Naive thymus-derived CD4-positive, alpha-beta T cell (primary cell): ENCODE results near the gene STIM1. TPM values are rescaled to one million over a fixed set of nuclear protein-coding genes. Genes with fewer than 3 reads are reported as not detected.

Experiments
- ATAC-seq: fragments of 150-1000 bp; cut with Tn5 transposase; 2 replicates; pipeline ENCODE4 v1.10.0; 2021; ENCODE audit warnings: mild to moderate bottlenecking, moderate library complexity
- CTCF ChIA-PET: fragments of 350-600 bp; sonication (Branson Sonifier 250); formaldehyde crosslinking; loops from one replicate; lab custom pipeline; 2021; ENCODE audit warnings: antibody characterized with exemption; lab: Charles Lee
- POLR2A ChIA-PET: fragments of 350-600 bp; sonication (Branson Sonifier 250); formaldehyde crosslinking; loops from one replicate; lab custom pipeline; 2021; ENCODE audit warnings: antibody characterized with exemption, inconsistent platforms; lab: Charles Lee
- DNase-seq, 9 donors: peaks; one replicate each; pipeline versions ENCODE4 v3.0.0 to v3.0.0-alpha.2; 2020 to 2022; ENCODE audit warnings: mixed read lengths in 1 of 9
- H3K27ac ChIP-seq: one replicate; pipeline ENCODE4 v1.7.0; 2013; ENCODE audit warnings: mild to moderate bottlenecking, low read depth, low read length, moderate library complexity
- H3K27me3 ChIP-seq, 2 donors: one replicate each; pipeline ENCODE4 v1.7.0; 2013; ENCODE audit warnings: low read length in 2 of 2, mild to moderate bottlenecking in 2 of 2, moderate library complexity in 2 of 2; ENCODE audit not compliant: control insufficient read depth in 2 of 2, insufficient read depth in 2 of 2
- H3K36me3 ChIP-seq, 3 experiments: 1 replicate in 2 of 3; 2 replicates in 1 of 3; pipeline ENCODE4 v1.7.0; 2013; ENCODE audit warnings: low read length in 3 of 3, mild to moderate bottlenecking in 3 of 3, moderate library complexity in 1 of 3; ENCODE audit not compliant: insufficient read depth in 3 of 3, control insufficient read depth in 2 of 3
- H3K4me1 ChIP-seq, 2 donors: one replicate each; pipeline ENCODE4 v1.7.0; 2013; ENCODE audit warnings: low read length in 2 of 2, mild to moderate bottlenecking in 2 of 2, moderate library complexity in 1 of 2; ENCODE audit not compliant: control insufficient read depth in 2 of 2, insufficient read depth in 2 of 2
- H3K4me3 ChIP-seq: 2 replicates; pipeline ENCODE4 v1.7.0; 2013; ENCODE audit warnings: mild to moderate bottlenecking, low read length
- H3K9me3 ChIP-seq, 3 experiments: 1 replicate in 2 of 3; 2 replicates in 1 of 3; pipeline ENCODE4 v1.7.0; 2013; ENCODE audit warnings: low read length in 3 of 3; ENCODE audit not compliant: control insufficient read depth in 2 of 3
- H3K27ac Mint-ChIP-seq, 9 donors: one replicate each; pipeline ENCODE4 v1.8.0; 2020 to 2022; ENCODE audit warnings: mixed read lengths in 9 of 9, mild to moderate bottlenecking in 8 of 9, moderate library complexity in 5 of 9, inconsistent platforms in 2 of 9
- H3K27me3 Mint-ChIP-seq, 5 donors: one replicate each; pipeline ENCODE4 v1.8.0; 2021 to 2022; ENCODE audit warnings: mixed read lengths in 5 of 5, mild to moderate bottlenecking in 1 of 5
- H3K36me3 Mint-ChIP-seq, 5 donors: one replicate each; pipeline ENCODE4 v1.8.0; 2020 to 2022; ENCODE audit warnings: mixed read lengths in 5 of 5, mild to moderate bottlenecking in 3 of 5, inconsistent platforms in 1 of 5
- H3K4me1 Mint-ChIP-seq, 7 donors: one replicate each; pipeline ENCODE4 v1.8.0; 2020 to 2022; ENCODE audit warnings: mixed read lengths in 7 of 7, mild to moderate bottlenecking in 3 of 7, inconsistent platforms in 1 of 7
- H3K4me3 Mint-ChIP-seq, 10 donors: one replicate each; pipeline ENCODE4 v1.8.0; 2020 to 2022; ENCODE audit warnings: mild to moderate bottlenecking in 10 of 10, mixed read lengths in 10 of 10, moderate library complexity in 6 of 10, inconsistent platforms in 2 of 10
- H3K9me3 Mint-ChIP-seq, 11 donors: one replicate each; pipeline ENCODE4 v1.8.0; 2020 to 2022; ENCODE audit warnings: mixed read lengths in 11 of 11, mild to moderate bottlenecking in 4 of 11, inconsistent platforms in 1 of 11, moderate library complexity in 1 of 11
- intact Hi-C, 2 donors: fragments of 100-400 bp; cut with micrococcal nuclease; formaldehyde crosslinking; loops; one replicate each; pipeline ENCODE4 v1.15.1; 2023
- polyA plus RNA-seq, 2 donors: library from polyadenylated mRNA; unstranded; fragments of 300-500 nt; fragmentation: Illumina TruSeq; gene quantifications; one replicate each; pipeline ENCODE4 v1.2.3, GENCODE V29; 2021
- total RNA-seq, 6 experiments: library from RNA in 5 of 6; stranded (reverse) in 5 of 6; gene quantifications; 1 replicate in 5 of 6; 2 replicates in 1 of 6; pipeline ENCODE4 v1.2.3 and lab custom pipeline; 2021 to 2026

Gene STIM1
- total and polyA plus RNA-seq, 7 experiments from 2014 or later: 38.4 to 117 (median 99.0) TPM

DNA sequence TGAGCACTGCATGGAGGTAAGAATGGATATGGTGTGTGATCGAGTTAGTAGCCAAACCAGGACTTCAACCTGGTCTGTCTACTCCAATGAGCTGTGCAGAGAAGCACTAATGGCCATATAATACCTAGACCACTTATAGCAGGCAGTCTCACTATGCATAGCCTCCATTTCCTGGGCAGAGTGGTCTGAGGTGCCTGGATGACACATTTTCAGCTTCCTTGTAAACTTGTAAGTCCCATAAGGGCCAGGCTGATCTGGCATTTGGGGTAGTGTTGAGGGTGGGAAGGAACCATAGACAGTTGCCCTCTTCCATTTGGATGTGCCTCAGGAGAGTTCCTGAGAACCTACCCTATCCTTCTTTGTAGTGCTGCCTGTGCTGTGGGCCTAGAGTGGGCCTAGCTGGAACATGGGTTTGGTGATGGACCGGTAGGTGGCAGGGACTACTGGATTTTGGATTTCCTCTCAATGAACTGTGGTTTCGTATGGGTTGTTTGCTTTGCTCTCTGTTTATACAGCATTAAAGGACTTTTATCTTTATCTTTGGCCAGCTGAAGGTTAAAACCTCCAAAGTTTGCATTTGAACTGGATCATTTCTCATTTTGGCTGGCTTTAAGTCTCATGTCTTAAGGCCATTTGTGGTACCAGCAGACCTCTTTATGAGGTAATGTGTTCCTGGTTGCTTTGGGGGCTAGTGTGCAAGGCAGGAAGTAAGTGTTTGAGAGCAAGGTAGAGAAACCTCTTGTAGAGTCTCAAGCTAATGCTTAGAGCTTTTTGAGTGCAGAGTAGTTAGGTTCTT is 86.9 kb downstream of the STIM1 start:
- Histone ChIP-seq H3K27ac (peak overlapping the region; percentile 60), H3K36me3 (peaks cover 0 to 2% (median 0%) of the 10 kb centered on the region in 3 experiments), H3K27me3 (no peaks in the 10 kb centered on the region), H3K4me1 (peaks cover 52 to 57% of the 10 kb centered on the region in 2 donors), H3K4me3 (peak overlapping the region; percentile 9), H3K9me3 (no peaks in the 10 kb centered on the region)
- ChIA-PET POLR2A (interaction anchor here (0.5 to 9.8 kb wide), 16 partner anchors 9 to 160 kb away, joined by 3 to 86 read pairs (median 4); partner anchors contain the start of genes RHOG and STIM1), CTCF (interaction anchor here (0.6 to 2.7 kb wide), 16 partner anchors 10 to 130 kb away, joined by 3 to 30 read pairs (median 4); partner anchors contain the start of gene STIM1)
- peaks cover 61 to 90% (median 85%) of the 10 kb centered on the region in 7 donors for H3K4me1 Mint-ChIP-seq
- peak; percentile 58 for ATAC-seq
- peaks cover 0 to 8% (median 0%) of the 10 kb centered on the region in 11 donors for H3K9me3 Mint-ChIP-seq
- H3K36me3 Mint-ChIP-seq: peaks cover 3 to 42% (median 9%) of the 10 kb centered on the region in 5 donors
- no peaks in the 10 kb centered on the region for H3K27me3 Mint-ChIP-seq
- peak in 7 of 9 donors; percentile 46 to 60 (median 49) for DNase-seq
- H3K27ac Mint-ChIP-seq: peak overlapping the region; percentile 82 to 99 (median 94)
- H3K4me3 Mint-ChIP-seq: peak overlapping the region; percentile 33 to 79 (median 72)
- intact Hi-C loops: loop anchor here (1.0 to 5.0 kb wide), 9 partner anchors 9 to 130 kb away; no protein-coding TSS in a partner anchor

DNA sequence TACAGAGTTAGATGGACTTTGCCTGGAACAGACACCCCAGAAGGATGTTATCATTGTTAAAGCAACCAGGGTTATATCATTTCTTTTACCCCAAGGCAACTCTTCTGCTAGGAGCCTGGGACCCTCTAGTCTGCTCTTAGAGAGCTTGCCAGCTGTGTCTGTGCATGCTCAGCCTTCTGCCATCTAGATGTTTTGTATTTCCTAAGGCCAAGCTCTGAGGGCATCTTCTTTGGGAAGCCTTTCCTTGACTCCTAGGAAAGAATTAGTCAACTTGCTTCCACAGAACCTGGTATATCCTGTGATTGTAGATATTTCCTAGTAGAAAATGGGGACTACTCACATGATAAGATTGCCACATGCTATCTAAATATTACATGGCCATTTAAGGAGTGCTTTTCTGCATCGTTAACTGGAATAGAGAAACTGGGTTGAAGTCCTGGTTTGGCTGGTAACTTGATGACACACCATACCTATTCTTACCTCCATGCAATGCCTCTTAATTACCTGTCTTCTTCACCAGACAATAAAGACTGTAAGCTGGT is 87.6 kb downstream of the STIM1 start:
- ATAC-seq (no peak), DNase-seq (no peak)
- Mint-ChIP-seq H3K36me3 (peaks cover 3 to 45% (median 9%) of the 10 kb centered on the region in 5 donors), H3K27me3 (no peaks in the 10 kb centered on the region), H3K4me1 (peaks cover 68 to 93% (median 90%) of the 10 kb centered on the region in 7 donors), H3K4me3 (peak overlapping the region; percentile 32 to 79 (median 72)), H3K27ac (peak overlapping the region; percentile 82 to 99 (median 94)), H3K9me3 (peaks cover 0 to 8% (median 0%) of the 10 kb centered on the region in 11 donors)
- Histone ChIP-seq H3K9me3 (no peaks in the 10 kb centered on the region), H3K4me1 (peaks cover 59 to 64% of the 10 kb centered on the region in 2 donors), H3K27ac (peak overlapping the region; percentile 60), H3K4me3 (peak overlapping the region; percentile 9), H3K27me3 (no peaks in the 10 kb centered on the region), H3K36me3 (peaks cover 0 to 2% (median 0%) of the 10 kb centered on the region in 3 experiments)
- CTCF ChIA-PET: interaction anchor here (0.7 to 2.7 kb wide), 13 partner anchors 10 to 130 kb away, joined by 3 to 30 read pairs (median 4); partner anchors contain the start of gene STIM1
- POLR2A ChIA-PET: interaction anchor here (0.5 to 9.8 kb wide), 15 partner anchors 10 to 161 kb away, joined by 3 to 86 read pairs (median 5); partner anchors contain the start of genes RHOG and STIM1
- intact Hi-C loops: loop anchor here (1.0 to 5.0 kb wide), 9 partner anchors 8 to 129 kb away; no protein-coding TSS in a partner anchor

DNA sequence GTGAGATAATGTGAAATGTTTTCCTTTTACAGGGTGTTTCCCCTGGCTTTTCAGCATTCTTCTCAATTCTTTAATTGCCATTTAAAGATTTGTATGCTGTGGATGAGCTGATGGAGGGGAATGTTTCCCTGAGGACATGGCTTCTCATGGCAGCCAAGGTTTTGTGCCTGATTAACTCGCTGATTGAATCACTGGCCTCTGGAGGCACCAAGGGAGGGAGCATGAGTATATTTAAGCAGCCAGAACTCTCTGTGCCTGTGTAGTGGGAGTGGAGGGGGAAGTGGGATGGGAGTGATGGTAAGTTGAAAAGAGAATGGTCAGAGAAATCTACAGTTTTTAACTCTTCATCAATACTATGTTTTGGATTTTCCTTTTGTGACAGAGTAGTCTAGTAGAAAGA is 88.7 kb downstream of the STIM1 start:
- no peak overlapping the region for H3K4me3 ChIP-seq
- peaks cover 0 to 2% (median 0%) of the 10 kb centered on the region in 3 experiments for H3K36me3 ChIP-seq
- Mint-ChIP-seq H3K4me1 (peaks cover 77 to 97% (median 97%) of the 10 kb centered on the region in 7 donors), H3K27ac (peak overlapping the region; percentile 82 to 99 (median 94)), H3K27me3 (no peaks in the 10 kb centered on the region), H3K4me3 (peak overlapping the region; percentile 28 to 76 (median 53)), H3K36me3 (peaks cover 3 to 51% (median 11%) of the 10 kb centered on the region in 5 donors), H3K9me3 (peaks cover 0 to 8% (median 0%) of the 10 kb centered on the region in 11 donors)
- ChIA-PET CTCF (interaction anchor here (0.7 to 2.7 kb wide), 3 partner anchors 71 to 128 kb away, joined by 3 to 24 read pairs (median 3); no protein-coding TSS in a partner anchor), POLR2A (interaction anchor here (0.6 to 9.8 kb wide), 6 partner anchors 35 to 130 kb away, joined by 3 to 86 read pairs (median 6); partner anchors contain the start of genes RHOG and STIM1)
- H3K27ac ChIP-seq: peak overlapping the region; percentile 60
- no peaks in the 10 kb centered on the region for H3K9me3 ChIP-seq
- intact Hi-C loops: loop anchor here in 1 of 2 donors (5.0 kb wide), 1 partner anchor 37 kb away; no protein-coding TSS in a partner anchor
- DNase-seq (no peak), ATAC-seq (no peak)
- peaks cover 71 to 75% of the 10 kb centered on the region in 2 donors for H3K4me1 ChIP-seq
- H3K27me3 ChIP-seq: no peaks in the 10 kb centered on the region

DNA sequence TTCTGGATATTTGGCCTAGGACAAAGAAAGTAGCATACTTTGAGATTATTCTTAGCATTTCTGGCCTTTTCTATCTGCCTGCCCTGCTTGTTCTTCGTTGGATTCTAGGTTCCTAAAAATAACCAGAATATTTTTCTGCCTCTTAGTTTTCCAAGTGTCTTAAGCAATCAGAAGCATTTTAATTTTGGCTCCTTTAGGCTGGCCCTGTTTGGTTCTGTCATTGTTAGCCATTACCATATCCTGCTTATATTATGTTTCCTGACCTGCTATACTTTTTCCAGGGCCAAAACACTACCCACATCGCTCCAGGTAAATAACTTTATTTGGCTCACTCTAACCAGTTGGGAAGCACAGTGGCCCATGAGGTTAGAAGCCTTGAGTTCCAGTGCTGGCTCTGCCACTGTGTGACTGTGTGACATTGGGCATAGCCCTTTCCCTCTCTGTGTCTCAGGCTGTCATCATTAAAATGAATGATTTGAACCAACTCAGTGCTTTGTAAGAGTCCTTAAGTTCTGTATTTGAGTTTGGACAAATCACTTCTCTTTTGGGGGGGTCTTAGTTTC is 91.1 kb downstream of the STIM1 start:
- intact Hi-C loops: loop anchor here (1.0 to 5.0 kb wide), 11 partner anchors 9 to 149 kb away; partner anchors contain the start of genes NUP98 (in 1 of the 2), RRM1 (in 1 of the 2) and STIM1 (in 1 of the 2)
- Mint-ChIP-seq H3K4me1 (peaks cover 83 to 98% (median 97%) of the 10 kb centered on the region in 7 donors), H3K27me3 (no peaks in the 10 kb centered on the region), H3K36me3 (peaks cover 3 to 56% (median 16%) of the 10 kb centered on the region in 5 donors), H3K4me3 (peak overlapping the region; percentile 52 to 88 (median 80)), H3K27ac (peak overlapping the region; percentile 93 to 99 (median 97)), H3K9me3 (peaks cover 0 to 8% (median 0%) of the 10 kb centered on the region in 11 donors)
- ChIA-PET POLR2A (interaction anchor here (0.8 to 9.8 kb wide), 10 partner anchors 16 to 143 kb away, joined by 3 to 86 read pairs (median 5); partner anchors contain the start of genes RHOG and STIM1), CTCF (interaction anchor here (1.1 to 2.4 kb wide), 5 partner anchors 9 to 126 kb away, joined by 3 to 19 read pairs (median 5); partner anchors contain the start of gene STIM1)
- H3K27me3 ChIP-seq: no peaks in the 10 kb centered on the region
- H3K27ac ChIP-seq: peak overlapping the region; percentile 65
- no peaks in the 10 kb centered on the region for H3K9me3 ChIP-seq
- peak in 1 of 9 donors; percentile 13 for DNase-seq
- ATAC-seq: peak; percentile 14
- peak overlapping the region; percentile 26 for H3K4me3 ChIP-seq
- peaks cover 0 to 2% (median 0%) of the 10 kb centered on the region in 3 experiments for H3K36me3 ChIP-seq
- H3K4me1 ChIP-seq: peaks cover 93 to 94% of the 10 kb centered on the region in 2 donors

DNA sequence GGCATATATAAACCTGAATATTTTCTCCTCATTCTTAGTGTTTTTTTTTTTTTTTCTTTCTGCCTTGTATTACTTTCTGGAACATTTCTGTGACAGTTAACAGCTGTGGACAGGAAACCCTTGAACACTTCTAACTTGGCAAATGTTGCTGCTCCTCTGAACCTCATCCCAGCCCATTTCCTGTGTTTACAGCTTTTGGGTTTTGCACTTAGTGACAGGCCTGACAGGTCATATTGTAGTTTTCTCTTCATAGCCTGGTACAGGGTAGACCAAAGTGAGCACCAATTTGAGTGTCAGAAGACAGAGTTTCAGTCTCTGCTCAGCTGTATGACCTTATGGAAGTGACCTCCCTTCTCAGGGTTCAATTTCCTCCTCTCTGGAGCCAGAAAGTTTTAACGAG is 91.6 kb downstream of the STIM1 start:
- Histone ChIP-seq H3K27ac (peak overlapping the region; percentile 65), H3K9me3 (no peaks in the 10 kb centered on the region), H3K4me1 (peaks cover 93 to 95% of the 10 kb centered on the region in 2 donors), H3K27me3 (no peaks in the 10 kb centered on the region), H3K36me3 (peaks cover 0 to 2% (median 0%) of the 10 kb centered on the region in 3 experiments), H3K4me3 (peak overlapping the region; percentile 44)
- ChIA-PET POLR2A (interaction anchor here (0.8 to 9.8 kb wide), 13 partner anchors 9 to 143 kb away, joined by 3 to 86 read pairs (median 5); partner anchors contain the start of genes RHOG and STIM1), CTCF (interaction anchor here (1.1 to 2.4 kb wide), 5 partner anchors 9 to 126 kb away, joined by 3 to 19 read pairs (median 5); partner anchors contain the start of gene STIM1)
- Mint-ChIP-seq H3K9me3 (peaks cover 0 to 8% (median 0%) of the 10 kb centered on the region in 11 donors), H3K36me3 (peaks cover 3 to 54% (median 16%) of the 10 kb centered on the region in 5 donors), H3K27ac (peak overlapping the region; percentile 93 to 99 (median 97)), H3K27me3 (no peaks in the 10 kb centered on the region), H3K4me1 (peaks cover 84 to 98% (median 97%) of the 10 kb centered on the region in 7 donors), H3K4me3 (peak overlapping the region; percentile 52 to 88 (median 80))
- ATAC-seq: peak; percentile 88
- intact Hi-C loops: loop anchor here (1.0 to 5.0 kb wide), 11 partner anchors 8 to 150 kb away; partner anchors contain the start of genes NUP98 (in 1 of the 2), RRM1 (in 1 of the 2) and STIM1 (in 1 of the 2)
- DNase-seq: peak in 8 of 9 donors; percentile 36 to 86 (median 80)
